ENCODE data around the gene HLA-DQB2. TPM values are rescaled to one million over a fixed set of nuclear protein-coding genes. Genes with fewer than 3 reads are reported as not detected.
"Not testable (repeated sequence)": the region's sequence is repeated elsewhere in the genome, so short reads cannot be mapped to it uniquely, and the experiment has no call there.

Gene HLA-DQB2
- total RNA-seq: 3.3 TPM
- long read RNA-seq: 0 reads

DNA sequence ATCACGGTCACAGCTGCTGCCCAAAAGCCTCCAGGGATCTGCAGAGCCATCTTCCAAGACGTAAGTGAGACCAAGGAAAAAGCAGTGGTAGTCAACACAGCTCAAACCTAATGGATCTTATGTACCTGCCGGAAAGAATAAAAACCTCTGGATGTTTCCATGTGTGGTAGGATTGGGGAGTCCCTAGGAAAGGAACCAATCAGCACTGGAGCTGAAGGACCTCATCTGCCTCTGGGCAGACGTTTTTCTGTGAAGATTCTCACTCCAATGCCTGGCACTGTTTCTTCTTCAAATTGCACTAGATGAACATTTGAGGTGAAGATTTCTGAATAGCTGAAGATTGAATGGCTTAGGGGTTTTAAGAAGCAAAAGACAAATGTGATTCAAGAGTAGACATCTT lies at the start of gene HLA-DQB2:
Gene HLA-DQB2, minus strand, starts transcription at position 112 of the 400 bp plus-strand sequence. Its CDS starts 62 bp downstream, at position 50.
- no peak for ATAC-seq
- intact Hi-C loops (cut with micrococcal nuclease): loop anchor here (2.0 kb wide), 1 partner anchor 99 kb away; no protein-coding TSS in a partner anchor
- no peak for DNase-seq

DNA sequence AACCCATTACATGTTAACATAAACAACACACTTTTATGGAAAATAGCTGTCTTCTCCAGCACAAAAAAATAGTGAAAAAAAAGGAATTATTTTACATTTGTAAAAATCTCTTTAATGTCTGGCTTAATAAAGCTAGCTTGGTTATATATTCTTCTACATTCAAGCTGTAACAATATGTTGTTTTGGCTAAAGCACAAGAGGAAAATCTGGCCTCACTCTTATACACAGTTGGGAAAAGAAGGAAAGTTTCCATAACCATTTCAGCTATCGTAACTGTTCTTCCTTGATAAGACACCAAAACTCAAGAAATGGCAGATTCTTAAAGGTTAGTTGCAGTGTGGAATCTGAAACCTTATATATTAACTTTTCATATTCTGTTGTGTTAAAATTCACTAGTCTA lies 45.8 kb upstream of the HLA-DQB2 start:
- ATAC-seq (no peak), DNase-seq (no peak)
- intact Hi-C loops (cut with micrococcal nuclease): no loop called here

DNA sequence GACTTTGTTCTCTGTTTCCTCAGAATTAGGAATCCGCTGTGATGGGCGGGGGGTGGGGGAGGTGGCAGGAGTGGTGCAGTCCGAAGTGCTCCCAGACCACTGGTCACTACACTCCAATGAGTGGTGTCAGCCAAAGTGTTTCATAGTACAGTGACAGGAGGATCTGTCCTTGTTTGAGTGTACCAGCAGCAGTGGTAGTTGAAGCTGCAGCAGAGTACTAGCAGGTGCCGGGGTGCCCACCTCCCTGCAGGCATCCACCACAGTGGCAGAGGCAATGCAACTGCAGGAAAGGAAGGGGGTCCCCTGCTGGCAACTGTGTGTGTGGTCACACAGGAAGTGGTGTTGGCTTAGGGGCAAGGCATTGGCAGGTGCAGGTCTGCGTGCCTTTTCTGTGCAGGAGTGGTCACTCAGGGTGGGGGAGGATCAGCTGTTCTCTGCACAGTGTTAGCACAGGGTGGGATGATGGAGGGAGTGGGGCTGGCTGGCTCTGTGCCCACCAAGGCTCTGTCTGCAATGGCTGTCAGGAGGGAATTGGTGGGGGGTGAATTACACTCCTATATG lies 43.8 kb upstream of the HLA-DQB2 start:
- ATAC-seq: no peak
- DNase-seq: no peak
- intact Hi-C loops (cut with micrococcal nuclease): no loop called here

DNA sequence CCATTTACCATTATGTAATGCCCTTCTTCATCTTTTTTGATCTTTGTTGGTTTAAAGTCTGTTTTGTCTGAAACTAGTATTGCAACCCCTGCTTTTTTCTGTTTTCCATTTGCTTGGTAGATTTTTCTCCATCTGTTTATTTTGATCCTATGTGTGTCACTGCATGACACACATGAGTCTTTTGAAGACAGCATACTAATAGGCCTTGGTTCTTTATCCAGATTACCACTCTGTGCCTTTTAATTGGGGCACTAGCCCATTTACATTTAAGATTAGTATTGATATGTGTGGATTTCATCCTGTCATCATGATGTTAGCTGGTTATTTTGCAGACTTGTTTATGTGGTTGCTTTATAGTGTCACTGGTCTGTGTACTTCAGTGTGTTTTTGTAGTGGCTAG lies 42.1 kb upstream of the HLA-DQB2 start:
- intact Hi-C loops (cut with micrococcal nuclease); DNase-seq; ATAC-seq: not testable (repeated sequence)

DNA sequence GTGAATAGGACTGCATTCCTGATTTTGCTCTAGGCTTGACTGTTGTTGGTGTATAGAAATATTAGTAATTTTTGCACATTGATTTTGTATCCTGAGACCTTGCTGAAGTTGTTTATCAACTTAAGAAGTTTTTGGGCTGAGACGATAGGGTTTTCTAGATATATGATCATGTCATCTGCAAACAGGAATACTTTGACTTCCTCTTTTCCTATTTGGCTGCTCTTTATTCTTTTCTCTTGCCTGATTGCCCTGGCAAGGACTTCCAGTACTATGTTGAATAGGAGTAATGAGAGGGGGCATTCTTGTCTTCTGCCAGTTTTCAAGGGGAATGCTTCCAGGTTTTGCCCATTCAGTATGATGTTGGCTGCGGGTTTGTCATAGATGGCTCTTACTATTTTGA lies 40.1 kb upstream of the HLA-DQB2 start:
- intact Hi-C loops (cut with micrococcal nuclease): no loop called here
- ATAC-seq (no peak), DNase-seq (no peak)

DNA sequence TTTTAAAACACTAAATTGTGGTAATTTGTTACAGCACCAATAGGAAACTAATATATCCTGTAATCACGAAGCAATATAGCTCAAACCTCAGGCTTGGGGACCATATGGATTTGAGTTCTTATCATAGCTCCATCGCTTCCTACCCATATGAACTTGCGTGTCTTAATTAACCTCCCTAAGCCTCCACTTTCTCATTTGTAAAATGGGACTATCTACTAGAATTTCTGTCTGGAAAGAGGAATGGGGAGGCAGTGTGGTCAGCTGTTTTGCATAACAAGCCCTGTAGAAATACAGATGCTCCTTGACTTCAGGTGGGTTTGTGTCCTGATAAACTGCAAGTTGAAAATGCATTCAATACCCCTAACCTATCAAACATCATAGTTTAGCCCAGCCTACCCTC lies 36.4 kb upstream of the HLA-DQB2 start:
- DNase-seq: no peak
- ATAC-seq: no peak
- intact Hi-C loops (cut with micrococcal nuclease): loop anchor here (10.0 kb wide), 1 partner anchor 385 kb away; no protein-coding TSS in a partner anchor

DNA sequence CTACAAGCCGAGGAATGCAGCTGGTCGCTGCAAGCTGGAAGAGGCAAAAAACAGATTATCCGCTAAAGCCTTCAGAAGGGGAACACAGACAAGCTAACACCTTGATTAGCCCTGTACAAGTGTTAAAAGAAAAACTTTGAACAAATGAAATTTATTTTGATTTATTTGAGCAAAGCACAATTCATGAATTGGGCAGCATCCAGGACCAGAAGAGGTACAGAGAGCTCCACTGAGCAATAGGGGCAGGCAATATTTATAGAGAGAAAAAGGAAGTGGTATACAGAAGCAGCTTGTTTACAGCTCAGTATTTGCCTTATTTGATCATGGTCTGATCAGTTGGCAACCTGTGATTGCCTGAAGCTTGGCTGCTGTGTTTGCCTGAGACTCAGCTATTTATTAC lies 35.8 kb upstream of the HLA-DQB2 start:
- no peak for DNase-seq
- ATAC-seq: no peak
- intact Hi-C loops (cut with micrococcal nuclease): loop anchor here (10.0 kb wide), 1 partner anchor 384 kb away; no protein-coding TSS in a partner anchor

DNA sequence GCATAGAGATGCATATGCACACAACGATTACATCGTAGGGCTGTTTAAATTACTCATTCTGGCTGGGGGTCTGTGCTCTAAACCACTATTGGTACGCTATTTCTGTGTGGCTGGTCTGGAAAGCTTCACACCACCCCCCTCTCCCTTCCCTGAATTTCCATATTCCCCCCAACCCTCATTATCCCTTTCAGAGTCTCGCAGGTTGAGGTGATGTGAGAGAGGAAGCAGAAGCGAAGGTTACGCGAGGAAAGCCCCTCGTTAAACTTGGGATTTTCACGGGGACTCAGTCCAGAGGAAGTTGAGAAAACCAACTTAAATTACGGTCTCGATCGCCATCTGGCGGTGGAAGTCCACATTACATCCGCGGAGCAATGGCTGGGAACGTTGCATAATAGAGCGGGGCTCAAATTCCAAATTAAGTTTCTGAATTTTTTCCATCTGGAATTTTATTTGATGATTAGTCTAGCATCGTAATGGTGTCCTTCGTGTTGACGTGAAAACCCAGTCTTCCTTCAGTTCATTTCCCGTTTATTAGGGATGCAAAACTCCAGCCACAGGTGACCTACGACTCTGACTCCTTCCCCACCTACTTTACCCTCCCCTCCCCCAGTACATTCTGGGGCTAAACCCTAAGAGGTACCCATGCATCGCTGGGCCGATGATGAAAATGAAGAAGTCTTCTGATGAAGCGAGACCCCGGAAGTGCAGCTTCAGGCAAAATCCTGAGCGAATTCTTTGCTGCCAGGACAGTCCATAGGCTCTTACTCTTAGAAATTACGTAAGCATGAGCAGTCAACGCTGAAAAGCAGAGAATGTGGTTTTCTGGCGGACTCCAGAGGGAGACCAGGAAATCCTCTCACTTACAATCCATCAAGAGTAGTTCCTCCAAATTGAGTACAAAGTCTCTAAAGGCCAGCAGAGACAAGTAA lies 33.8 kb upstream of the HLA-DQB2 start:
- ATAC-seq (peak; percentile 76), DNase-seq (peak; percentile 85)
- intact Hi-C loops (cut with micrococcal nuclease): loop anchor here (10.0 kb wide), 1 partner anchor 382 kb away; no protein-coding TSS in a partner anchor

DNA sequence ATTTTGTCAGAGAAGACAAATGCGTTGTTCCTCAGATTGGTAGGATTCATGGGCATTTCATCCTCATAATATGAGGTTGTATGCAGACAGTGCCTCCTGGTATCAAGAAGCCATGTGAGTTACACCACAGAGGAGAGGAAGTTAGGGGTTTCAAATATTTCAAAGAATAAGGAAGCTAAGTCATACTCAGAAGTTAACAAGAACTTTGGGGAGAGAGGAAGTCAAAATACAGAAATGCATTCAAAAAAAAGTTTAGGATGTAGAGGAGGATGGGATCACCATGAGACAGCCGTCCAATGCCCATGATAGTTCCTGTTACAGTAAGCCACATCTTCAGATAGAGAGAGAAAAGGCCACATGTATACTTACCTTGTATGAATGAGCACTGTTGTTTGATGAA lies 31.2 kb upstream of the HLA-DQB2 start:
- ATAC-seq (peak; percentile 38), DNase-seq (no peak)
- intact Hi-C loops (cut with micrococcal nuclease): loop anchor here (10.0 kb wide), 1 partner anchor 380 kb away; no protein-coding TSS in a partner anchor

DNA sequence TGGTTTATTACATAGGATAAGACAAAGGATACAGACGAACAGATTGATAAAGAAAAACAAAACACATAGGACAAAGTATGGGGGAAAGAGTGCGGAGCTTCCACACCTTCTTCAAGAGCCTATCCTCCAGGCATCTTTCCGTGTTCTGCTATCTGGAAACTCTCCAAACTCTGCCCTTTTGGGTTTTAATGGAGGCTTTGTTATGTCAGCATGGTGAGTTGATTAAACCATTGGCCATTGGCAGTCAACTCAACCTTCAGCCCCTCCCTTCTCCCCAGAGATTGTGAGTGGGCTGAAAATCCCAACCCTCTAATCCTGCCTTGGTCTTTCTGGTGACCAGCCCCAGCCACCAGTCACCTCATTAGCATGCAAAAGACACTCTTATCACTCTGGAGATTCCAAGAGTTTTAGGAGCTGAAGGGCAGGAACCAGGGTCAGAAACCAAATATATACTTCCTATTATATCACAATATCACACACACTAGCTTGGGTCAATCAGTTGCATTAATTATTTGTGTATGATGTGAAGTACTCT lies 29.6 kb upstream of the HLA-DQB2 start:
- DNase-seq (no peak), ATAC-seq (no peak)
- intact Hi-C loops (cut with micrococcal nuclease): loop anchor here (10.0 kb wide), 1 partner anchor 378 kb away; no protein-coding TSS in a partner anchor

DNA sequence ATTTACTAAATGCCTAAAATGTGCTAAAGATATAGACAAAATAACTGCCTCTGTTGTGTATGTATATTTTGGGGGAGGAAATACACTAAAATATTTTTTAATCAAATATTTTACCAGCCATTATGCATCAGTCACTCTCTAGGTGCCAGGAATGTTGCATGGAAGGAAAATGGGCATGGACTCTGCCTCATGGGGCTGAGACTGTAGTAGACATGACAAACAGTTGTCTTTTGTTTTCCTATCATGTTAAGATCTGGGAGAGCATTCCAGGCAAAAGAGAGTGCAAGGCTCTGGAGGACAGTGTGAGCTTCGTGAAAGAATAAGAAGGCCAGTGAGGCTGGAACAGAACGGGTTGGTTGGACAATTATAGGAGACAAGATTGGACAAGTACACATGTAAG lies 27.0 kb upstream of the HLA-DQB2 start:
- ATAC-seq: no peak
- intact Hi-C loops (cut with micrococcal nuclease): loop anchor here (10.0 kb wide), 1 partner anchor 376 kb away; no protein-coding TSS in a partner anchor

DNA sequence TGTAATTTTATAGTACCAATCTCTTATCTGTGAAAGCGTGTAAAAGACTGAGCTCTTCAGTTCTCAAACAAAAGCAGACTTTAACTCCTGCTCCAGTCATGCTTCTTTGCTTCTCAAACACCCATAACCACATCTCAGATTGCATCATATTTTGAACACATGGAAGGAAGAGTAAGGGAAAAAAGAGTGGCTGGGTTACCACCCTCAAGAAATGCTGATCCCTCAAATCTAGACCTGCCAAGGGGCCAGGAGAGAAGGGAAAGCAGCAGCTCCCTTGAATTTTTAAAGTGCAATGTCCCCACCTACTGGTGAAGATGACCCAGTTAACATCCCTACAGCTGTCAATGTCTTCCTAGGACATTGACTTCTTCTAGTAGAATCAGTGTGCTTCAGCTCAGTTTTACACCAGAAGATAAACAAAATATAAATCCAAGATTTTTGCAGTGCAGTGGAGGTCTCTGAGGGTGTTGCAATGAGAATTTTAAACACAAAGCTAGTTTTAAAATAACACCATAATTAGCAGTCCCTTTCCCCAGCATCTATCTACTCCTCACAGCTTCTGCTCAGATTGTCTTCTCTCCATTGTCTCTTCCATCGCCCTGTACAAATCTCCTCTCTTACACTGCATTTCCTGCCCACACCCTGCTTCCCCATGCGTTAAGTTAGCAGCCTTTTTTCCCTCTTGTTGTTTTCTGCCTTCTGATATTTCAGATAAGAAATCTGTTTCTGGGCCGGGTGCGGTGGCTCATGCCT lies 22.6 kb upstream of the HLA-DQB2 start:
- DNase-seq (no peak), ATAC-seq (peak; percentile 79)
- intact Hi-C loops (cut with micrococcal nuclease): loop anchor here (10.0 kb wide), 1 partner anchor 391 kb away; no protein-coding TSS in a partner anchor

More for the DNA sequence above, 27.0 kb upstream of the HLA-DQB2 start:
- no peak for DNase-seq

DNA sequence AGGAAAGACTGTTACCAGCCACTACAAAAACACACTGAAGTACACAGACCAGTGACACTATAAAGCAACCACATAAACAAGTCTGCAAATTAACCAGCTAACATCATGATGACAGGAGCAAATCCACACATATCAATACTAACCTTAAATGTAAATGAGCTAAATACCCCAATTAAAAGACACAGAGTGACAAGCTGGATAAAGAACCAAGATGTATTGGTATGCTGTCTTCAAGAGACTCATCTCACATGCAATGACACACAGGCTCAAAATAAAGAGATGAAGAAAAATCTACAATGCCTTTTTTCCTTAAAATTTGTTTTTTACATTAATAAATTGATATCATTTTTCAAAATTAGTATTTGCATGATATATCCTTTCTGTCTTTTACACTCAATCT lies 19.6 kb upstream of the HLA-DQB2 start:
- ATAC-seq, DNase-seq: not testable (repeated sequence)
- intact Hi-C loops (cut with micrococcal nuclease): loop anchor here (10.0 kb wide), 1 partner anchor 388 kb away; no protein-coding TSS in a partner anchor

DNA sequence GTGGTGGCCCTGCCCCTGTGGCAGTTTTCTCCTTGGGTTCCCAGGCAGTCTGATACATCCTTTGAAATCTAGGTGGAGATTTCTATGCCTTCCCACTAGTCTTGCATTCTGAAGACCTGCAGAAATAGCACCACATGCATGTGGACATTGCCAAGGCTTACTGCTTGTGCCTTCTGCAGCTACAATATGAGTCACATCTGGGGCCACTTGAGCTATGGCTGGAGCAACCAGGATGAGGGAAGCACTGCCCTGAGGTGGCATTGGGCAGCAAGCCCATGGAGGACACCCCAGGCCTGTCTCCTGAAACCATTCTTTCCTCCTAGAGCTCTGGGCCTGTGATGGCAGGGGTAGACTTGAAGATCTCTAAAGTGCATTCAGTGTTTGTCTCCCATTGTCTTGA lies 15.7 kb upstream of the HLA-DQB2 start:
- intact Hi-C loops (cut with micrococcal nuclease): no loop called here
- no peak for DNase-seq
- ATAC-seq: no peak

DNA sequence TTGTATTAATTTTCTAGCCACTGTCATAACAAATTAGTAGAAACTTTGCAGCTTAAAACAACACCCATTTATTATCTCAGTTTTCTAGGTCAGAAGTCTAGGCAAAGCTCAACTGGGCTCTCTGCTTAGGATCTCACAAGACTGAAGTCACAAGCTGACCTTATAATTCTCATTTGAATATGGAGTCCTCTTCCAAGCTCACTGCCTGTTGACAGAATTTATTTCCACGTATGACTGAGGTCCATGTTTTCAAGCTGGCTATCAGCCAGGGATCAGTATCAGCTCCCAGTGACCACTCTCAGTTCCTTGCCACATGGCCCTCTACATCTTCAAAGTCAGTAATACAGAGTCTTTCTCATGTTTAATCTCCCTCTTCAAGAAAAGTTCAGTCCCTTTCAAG lies 11.7 kb upstream of the HLA-DQB2 start:
- ATAC-seq: no peak
- DNase-seq: no peak
- intact Hi-C loops (cut with micrococcal nuclease): no loop called here

DNA sequence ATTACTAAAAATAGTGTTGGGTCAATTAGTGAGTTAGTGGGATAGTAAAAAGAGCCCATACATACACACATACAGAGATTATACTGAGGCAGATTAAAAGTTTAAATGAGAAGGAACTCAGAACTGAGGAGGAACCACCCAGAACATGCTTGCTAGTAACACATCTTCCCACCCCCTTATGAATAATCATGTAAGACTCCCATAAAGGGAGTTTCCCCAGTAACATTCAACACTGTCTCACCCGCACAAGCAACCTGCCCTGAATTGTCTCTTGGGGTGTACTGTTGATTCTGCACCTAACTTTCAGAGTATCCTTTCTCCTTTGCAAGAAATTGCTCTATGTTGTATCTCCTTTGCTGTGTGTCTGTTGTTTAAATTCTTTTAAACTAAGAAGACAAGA lies 11.1 kb upstream of the HLA-DQB2 start:
- no peak for DNase-seq
- ATAC-seq: no peak
- intact Hi-C loops (cut with micrococcal nuclease): no loop called here

DNA sequence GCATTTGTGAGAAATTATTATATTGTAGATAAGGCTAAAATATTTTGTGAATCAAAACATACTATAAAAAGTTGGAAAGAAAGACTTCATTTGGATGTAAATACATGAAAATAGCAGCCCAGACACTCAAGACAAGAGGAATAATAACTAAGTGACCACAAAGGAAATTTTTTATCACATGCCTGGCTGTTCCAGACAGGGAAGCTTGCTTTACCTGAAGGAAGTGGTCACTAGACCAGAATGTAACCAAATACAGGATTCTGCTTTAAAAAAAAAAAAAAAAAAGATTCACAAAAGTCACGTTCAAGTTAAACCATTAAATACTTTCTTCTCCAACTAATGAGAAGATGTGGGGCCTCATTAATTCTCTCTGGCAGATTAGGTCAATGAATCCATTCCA lies 9.3 kb upstream of the HLA-DQB2 start:
- ATAC-seq (no peak), DNase-seq (no peak)
- intact Hi-C loops (cut with micrococcal nuclease): no loop called here

DNA sequence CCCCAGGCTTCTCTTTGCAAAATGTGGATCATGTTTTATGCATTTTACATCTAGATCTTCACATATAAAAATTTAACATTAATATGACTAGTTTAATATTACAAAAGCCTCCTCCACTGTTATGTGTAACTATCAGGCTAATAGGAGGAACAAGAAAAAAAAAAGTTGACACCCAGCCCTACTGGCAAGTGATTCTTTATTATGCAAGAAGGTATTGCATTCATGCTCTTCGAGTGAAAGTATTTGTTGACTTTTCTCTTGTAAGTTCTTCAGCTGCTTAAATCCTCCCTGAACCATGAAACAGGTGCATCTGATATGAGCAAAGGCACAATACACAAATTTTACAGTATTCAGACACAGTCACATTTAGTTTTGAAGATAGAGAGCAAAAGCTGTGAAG lies 716 bp upstream of the HLA-DQB2 start:
- no peak for ATAC-seq
- DNase-seq: no peak
- intact Hi-C loops (cut with micrococcal nuclease): no loop called here

DNA sequence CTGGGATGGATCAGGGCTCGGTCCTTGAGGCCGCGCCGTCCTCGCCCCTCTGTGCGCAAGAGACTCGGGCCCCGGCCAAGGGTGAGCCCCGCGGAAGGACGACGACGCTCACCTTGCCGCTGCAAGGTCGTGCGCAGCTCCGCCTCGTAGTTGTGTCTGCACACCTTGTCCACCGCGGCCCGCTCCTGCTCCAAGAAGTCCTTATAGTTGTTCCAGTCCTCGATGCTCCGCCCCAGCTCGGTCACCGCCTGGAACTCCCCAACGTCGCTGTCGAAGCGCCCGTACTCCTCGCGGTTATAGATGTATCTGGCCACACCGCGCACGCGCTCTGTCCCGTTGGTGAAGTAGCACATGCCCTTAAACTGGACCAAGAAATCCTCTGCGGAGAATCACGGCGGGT lies 1.8 kb downstream of the HLA-DQB2 start:
- DNase-seq (no peak), ATAC-seq (no peak)
- intact Hi-C loops (cut with micrococcal nuclease): no loop called here

All from left ventricle myocardium superior (tissue), 1 donor.